ENCODE data around the gene PBX2. TPM values are rescaled to one million over a fixed set of nuclear protein-coding genes. Genes with fewer than 3 reads are reported as not detected.

Gene PBX2
- total and polyA plus RNA-seq, 8 donors: 20.4 to 56.3 (median 29.8) TPM

GRCh38 chr6:32216998-32217397 is 27.0 kb upstream of the PBX2 start:
- H3K27ac ChIP-seq: no peak overlapping the region
- H3K27me3 ChIP-seq: no peaks in the 10 kb centered on the region
- no peaks in the 10 kb centered on the region for H3K9me3 ChIP-seq
- WGBS, 2 donors: 70 to 79% methylated on average over 11 of the region's 11 CpGs
- no peaks in the 10 kb centered on the region for H3K4me1 ChIP-seq
- intact Hi-C loops (cut with DNase I): no loop called here
- TF ChIP-seq CTCF (IDR thresholded peaks at IDR 0.05): no peak
- DNase-seq (no peak), FAIRE-seq (no peak), ATAC-seq (no peak)
- H3K4me3 ChIP-seq: no peak overlapping the region
- no peaks in the 10 kb centered on the region for H3K36me3 ChIP-seq

- Histone ChIP-seq H3K4me3 (no peak overlapping the region), H3K36me3 (no peaks in the 10 kb centered on the region), H3K9me3 (no peaks in the 10 kb centered on the region), H3K4me1 (no peaks in the 10 kb centered on the region), H3K27me3 (no peaks in the 10 kb centered on the region), H3K27ac (no peak overlapping the region)
- ATAC-seq: no peak
- DNase-seq: no peak
- no peak for TF ChIP-seq CTCF (IDR thresholded peaks at IDR 0.05)
- intact Hi-C loops (cut with DNase I): no loop called here
- 62 to 77% methylated on average over 10 of the region's 10 CpGs for WGBS, 2 donors
- FAIRE-seq: no peak
Observed at GRCh38 chr6:32216285-32216684, 26.3 kb upstream of the PBX2 start.

- Histone ChIP-seq H3K27me3 (no peaks in the 10 kb centered on the region), H3K9me3 (no peaks in the 10 kb centered on the region), H3K36me3 (no peaks in the 10 kb centered on the region), H3K4me1 (no peaks in the 10 kb centered on the region), H3K4me3 (no peak overlapping the region), H3K27ac (no peak overlapping the region)
- no peak for ATAC-seq
- FAIRE-seq: no peak
- intact Hi-C loops (cut with DNase I): no loop called here
- no peak for DNase-seq
- 84 to 95% methylated on average over 4 of the region's 4 CpGs for WGBS, 2 donors
- TF ChIP-seq CTCF (IDR thresholded peaks at IDR 0.05): no peak
Observed at GRCh38 chr6:32215617-32216016, 25.6 kb upstream of the PBX2 start.

- no peaks in the 10 kb centered on the region for H3K4me1 ChIP-seq
- DNase-seq (no peak), FAIRE-seq (no peak), ATAC-seq (no peak)
- 73 to 86% methylated on average over 3 of the region's 3 CpGs for WGBS, 2 donors
- TF ChIP-seq CTCF (IDR thresholded peaks at IDR 0.05): no peak
- intact Hi-C loops (cut with DNase I): no loop called here
- no peaks in the 10 kb centered on the region for H3K27me3 ChIP-seq
- H3K36me3 ChIP-seq: no peaks in the 10 kb centered on the region
- no peaks in the 10 kb centered on the region for H3K9me3 ChIP-seq
- H3K27ac ChIP-seq: no peak overlapping the region
- no peak overlapping the region for H3K4me3 ChIP-seq
Observed at GRCh38 chr6:32214126-32214525, 24.1 kb upstream of the PBX2 start.

- no peaks in the 10 kb centered on the region for H3K27me3 ChIP-seq
- DNase-seq (no peak), FAIRE-seq (no peak), ATAC-seq (no peak)
- no peak overlapping the region for H3K27ac ChIP-seq
- no peaks in the 10 kb centered on the region for H3K36me3 ChIP-seq
- TF ChIP-seq CTCF (IDR thresholded peaks at IDR 0.05): no peak
- no peaks in the 10 kb centered on the region for H3K9me3 ChIP-seq
- H3K4me3 ChIP-seq: no peak overlapping the region
- H3K4me1 ChIP-seq: no peaks in the 10 kb centered on the region
- intact Hi-C loops (cut with DNase I): no loop called here
- WGBS, 2 donors: 77 to 85% methylated on average over 6 of the region's 6 CpGs
Observed at GRCh38 chr6:32213649-32214048, 23.6 kb upstream of the PBX2 start.
